ENCODE measurements around the gene GFER.

GRCh38 chr16:2025878-2026460, 42.0 kb downstream of the GFER start:
- TF ChIP-seq PRDM15 (CRISPR knock-in tag; IDR thresholded peaks at IDR 0.05) (no peak), JUN (CRISPR knock-in tag; IDR thresholded peaks at IDR 0.05) (no peak), RELA (CRISPR knock-in tag; IDR thresholded peaks at IDR 0.05; ENCODE audit: borderline replicate concordance) (no peak), CTCF (IDR thresholded peaks at IDR 0.05) (no peak), ZNF317 (CRISPR knock-in tag; IDR thresholded peaks at IDR 0.05; ENCODE audit: borderline replicate concordance, low read depth) (no peak), TEAD1 (CRISPR knock-in tag; IDR thresholded peaks at IDR 0.05) (no peak), ERG (CRISPR knock-in tag; IDR thresholded peaks at IDR 0.05) (no peak), MAX (CRISPR knock-in tag; IDR thresholded peaks at IDR 0.05) (no peak), ZNF425 (CRISPR knock-in tag; conservative IDR thresholded peaks at IDR 0.05) (no peak), USF1 (CRISPR knock-in tag; IDR thresholded peaks at IDR 0.05) (no peak)
